Pulmonary artery endothelial cell (primary cell): ENCODE measurements around the gene EHBP1. TPM values are rescaled to one million over a fixed set of nuclear protein-coding genes. Genes with fewer than 3 reads are reported as not detected.

Experiments
- DNase-seq: peaks from one replicate; pipeline ENCODE4 v3.0.0-alpha.2; 2011; ENCODE audit warnings: low read depth, low spot score
- total RNA-seq: library from RNA; depleted of rRNA; stranded (reverse); fragments of >200 nt; gene quantifications from 2 replicates; pipeline ENCODE4 v1.2.3, GENCODE V29; 2014

EHBP1 gene
- 22.2 and 33.5 TPM in 2 replicates for total RNA-seq

- peak; percentile 99 for DNase-seq
Measured at GRCh38 chr2:62705007-62705829, at the start of gene EHBP1. EHBP1 (plus strand) TSS chr2:62705713; CDS start chr2:62707192, 1,479 bp downstream.

- no peak for DNase-seq
Measured at GRCh38 chr2:62657783-62658182, 47.7 kb upstream of the EHBP1 start.

- no peak for DNase-seq
Measured at GRCh38 chr2:62658891-62659290, 46.6 kb upstream of the EHBP1 start.

GRCh38 chr2:62660087-62660486 lies 45.4 kb upstream of the EHBP1 start:
- DNase-seq, result no peak

GRCh38 chr2:62660582-62661262 lies 44.8 kb upstream of the EHBP1 start:
- DNase-seq, result no peak

GRCh38 chr2:62661263-62661635 lies 44.3 kb upstream of the EHBP1 start:
- DNase-seq, result no peak

GRCh38 chr2:62662131-62662530 lies 43.4 kb upstream of the EHBP1 start:
- no peak for DNase-seq

GRCh38 chr2:62662554-62662953 lies 43.0 kb upstream of the EHBP1 start:
- DNase-seq, result no peak

- no peak for DNase-seq
Measured at GRCh38 chr2:62663411-62663810, 42.1 kb upstream of the EHBP1 start.

GRCh38 chr2:62663920-62664795 lies 41.4 kb upstream of the EHBP1 start:
- no peak for DNase-seq

- no peak for DNase-seq
Measured at GRCh38 chr2:62665446-62665845, 40.1 kb upstream of the EHBP1 start.

GRCh38 chr2:62669180-62669579 lies 36.3 kb upstream of the EHBP1 start:
- no peak for DNase-seq

GRCh38 chr2:62672601-62673000 lies 32.9 kb upstream of the EHBP1 start:
- no peak for DNase-seq

- DNase-seq, result no peak
Measured at GRCh38 chr2:62675062-62675461, 30.5 kb upstream of the EHBP1 start.

- DNase-seq, result no peak
Measured at GRCh38 chr2:62685256-62685655, 20.3 kb upstream of the EHBP1 start.

- no peak for DNase-seq
Measured at GRCh38 chr2:62686012-62686685, 19.4 kb upstream of the EHBP1 start.

GRCh38 chr2:62687636-62688035 lies 17.9 kb upstream of the EHBP1 start:
- no peak for DNase-seq

- DNase-seq, result no peak
Measured at GRCh38 chr2:62688771-62689170, 16.7 kb upstream of the EHBP1 start.

GRCh38 chr2:62691186-62691585 lies 14.3 kb upstream of the EHBP1 start:
- DNase-seq, result no peak

GRCh38 chr2:62692225-62692624 lies 13.3 kb upstream of the EHBP1 start:
- DNase-seq, result no peak

- no peak for DNase-seq
Measured at GRCh38 chr2:62698653-62699052, 6.9 kb upstream of the EHBP1 start.
